ENCODE measurements around the gene SEC14L3. TPM values are rescaled to one million over a fixed set of nuclear protein-coding genes. Genes with fewer than 3 reads are reported as not detected.

SEC14L3 gene
- total RNA-seq, 1 donor from 2014 or later, result not detected

- Histone ChIP-seq H3K4me3 (peak overlapping the region; percentile 56 to 76), H3K27ac (peak overlapping the region; percentile 94), H3K9me3 (no peaks in the 10 kb centered on the region), H3K4me1 (peaks cover 42% of the 10 kb centered on the region), H3K27me3 (no peaks in the 10 kb centered on the region), H3K36me3 (peaks cover 0 to 27% of the 10 kb centered on the region in 2 donors)
- TF ChIP-seq POLR2A (IDR thresholded peaks at IDR 0.05), result peak in 1 of 2 donors; percentile 16
- TF ChIP-seq, protein P1, sequence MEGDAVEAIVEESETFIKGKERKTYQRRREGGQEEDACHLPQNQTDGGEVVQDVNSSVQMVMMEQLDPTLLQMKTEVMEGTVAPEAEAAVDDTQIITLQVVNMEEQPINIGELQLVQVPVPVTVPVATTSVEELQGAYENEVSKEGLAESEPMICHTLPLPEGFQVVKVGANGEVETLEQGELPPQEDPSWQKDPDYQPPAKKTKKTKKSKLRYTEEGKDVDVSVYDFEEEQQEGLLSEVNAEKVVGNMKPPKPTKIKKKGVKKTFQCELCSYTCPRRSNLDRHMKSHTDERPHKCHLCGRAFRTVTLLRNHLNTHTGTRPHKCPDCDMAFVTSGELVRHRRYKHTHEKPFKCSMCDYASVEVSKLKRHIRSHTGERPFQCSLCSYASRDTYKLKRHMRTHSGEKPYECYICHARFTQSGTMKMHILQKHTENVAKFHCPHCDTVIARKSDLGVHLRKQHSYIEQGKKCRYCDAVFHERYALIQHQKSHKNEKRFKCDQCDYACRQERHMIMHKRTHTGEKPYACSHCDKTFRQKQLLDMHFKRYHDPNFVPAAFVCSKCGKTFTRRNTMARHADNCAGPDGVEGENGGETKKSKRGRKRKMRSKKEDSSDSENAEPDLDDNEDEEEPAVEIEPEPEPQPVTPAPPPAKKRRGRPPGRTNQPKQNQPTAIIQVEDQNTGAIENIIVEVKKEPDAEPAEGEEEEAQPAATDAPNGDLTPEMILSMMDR (IDR thresholded peaks at IDR 0.05), result no peak
- no peak for TF ChIP-seq POLR2AphosphoS5 (IDR thresholded peaks at IDR 0.05; ENCODE audit: insufficient read depth in 1 of 2, low read depth in 1 of 2)
- intact Hi-C loops (cut with DNase I), result no loop called here
- peak in 1 of 2 donors; percentile 96 for DNase-seq (ENCODE audit: extremely low spot score in 2 of 2)
Measured at GRCh38 chr22:30422481-30423300, 49.1 kb downstream of the SEC14L3 start.

DNA sequence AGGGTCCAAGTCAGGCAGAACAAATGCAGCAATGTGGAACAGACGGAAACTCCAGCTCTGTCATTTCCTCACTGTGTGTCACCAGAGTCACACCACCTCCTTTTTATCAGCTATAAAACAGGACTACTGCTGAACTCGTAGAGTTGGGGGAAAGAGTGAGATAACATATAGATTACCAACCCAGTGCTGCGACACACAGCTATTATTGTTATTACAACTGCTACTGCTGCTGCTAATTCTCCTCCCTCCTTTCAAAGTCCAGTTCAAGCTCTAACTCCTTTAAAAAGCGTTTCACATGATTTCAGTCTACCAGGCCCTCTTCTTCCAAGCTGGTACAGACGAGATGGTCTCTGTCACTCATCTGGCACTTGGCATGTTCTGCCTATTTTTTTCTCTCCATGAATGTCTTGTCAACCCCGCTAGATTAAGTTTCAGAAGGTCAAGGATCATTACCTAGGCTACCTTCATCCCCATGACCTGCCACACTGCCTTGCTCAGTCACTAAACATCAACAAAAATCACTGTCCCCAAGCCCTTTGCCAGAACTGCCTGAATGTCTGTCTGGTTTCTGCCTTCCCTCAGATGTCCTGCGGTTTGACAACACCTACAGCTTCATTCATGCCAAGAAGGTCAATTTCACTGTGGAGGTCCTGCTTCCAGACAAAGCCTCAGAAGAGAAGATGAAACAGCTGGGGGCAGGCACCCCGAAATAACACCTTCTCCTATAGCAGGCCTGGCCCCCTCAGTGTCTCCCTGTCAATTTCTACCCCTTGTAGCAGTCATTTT is 49.9 kb downstream of the SEC14L3 start:
- Histone ChIP-seq H3K9me3 (no peaks in the 10 kb centered on the region), H3K27me3 (no peaks in the 10 kb centered on the region), H3K4me1 (peaks cover 42% of the 10 kb centered on the region), H3K4me3 (peak overlapping the region in 1 of 2 donors; percentile 56), H3K36me3 (peaks cover 0 to 34% of the 10 kb centered on the region in 2 donors), H3K27ac (peak overlapping the region; percentile 94)
- intact Hi-C loops (cut with DNase I), result no loop called here
- TF ChIP-seq POLR2AphosphoS5 (IDR thresholded peaks at IDR 0.05; ENCODE audit: insufficient read depth in 1 of 2, low read depth in 1 of 2) (no peak), POLR2A (IDR thresholded peaks at IDR 0.05) (no peak)
- TF ChIP-seq, protein P1 (IDR thresholded peaks at IDR 0.05), result no peak
- DNase-seq (ENCODE audit: extremely low spot score in 2 of 2), result no peak

GRCh38 chr22:30420347-30421125 is 51.3 kb downstream of the SEC14L3 start:
- no peak for TF ChIP-seq POLR2AphosphoS5 (IDR thresholded peaks at IDR 0.05; ENCODE audit: insufficient read depth in 1 of 2, low read depth in 1 of 2)
- no peak for TF ChIP-seq POLR2A (IDR thresholded peaks at IDR 0.05)
- TF ChIP-seq, protein P1 (IDR thresholded peaks at IDR 0.05), result no peak
- Histone ChIP-seq H3K4me3 (no peak overlapping the region), H3K4me1 (peaks cover 32% of the 10 kb centered on the region), H3K9me3 (no peaks in the 10 kb centered on the region), H3K27ac (no peak overlapping the region), H3K36me3 (peaks cover 0 to 44% of the 10 kb centered on the region in 2 donors), H3K27me3 (no peaks in the 10 kb centered on the region)
- intact Hi-C loops (cut with DNase I), result no loop called here
- no peak for DNase-seq (ENCODE audit: extremely low spot score in 2 of 2)

DNA sequence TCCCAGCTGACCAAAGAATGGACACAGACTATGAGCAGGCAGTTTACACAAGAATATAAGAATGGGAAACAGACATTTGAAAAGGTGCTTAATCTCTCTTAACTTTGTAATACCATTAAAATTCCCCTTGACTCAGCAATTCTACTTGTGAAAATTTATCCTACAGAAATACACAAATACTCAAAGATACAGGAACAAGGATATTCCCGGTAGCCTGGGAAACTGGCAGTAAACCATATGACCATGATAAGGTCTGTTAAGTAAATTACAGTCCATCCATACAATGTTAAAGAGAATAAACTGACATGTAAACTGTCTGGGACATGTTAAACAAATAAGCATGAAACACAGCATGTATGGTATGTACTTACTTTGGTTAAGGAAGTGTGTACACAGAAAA is 55.0 kb downstream of the SEC14L3 start:
- no peak overlapping the region for H3K27ac ChIP-seq
- no peak for DNase-seq (ENCODE audit: extremely low spot score in 2 of 2)
- intact Hi-C loops (cut with DNase I), result no loop called here

More for the DNA sequence above, 55.0 kb downstream of the SEC14L3 start:
- Histone ChIP-seq H3K9me3 (no peaks in the 10 kb centered on the region), H3K4me1 (peaks cover 5% of the 10 kb centered on the region), H3K27me3 (no peaks in the 10 kb centered on the region), H3K4me3 (no peak overlapping the region), H3K36me3 (peaks cover 0 to 57% of the 10 kb centered on the region in 2 donors)
- TF ChIP-seq POLR2A (IDR thresholded peaks at IDR 0.05), result no peak
- TF ChIP-seq, protein P1 (IDR thresholded peaks at IDR 0.05), result no peak
- no peak for TF ChIP-seq POLR2AphosphoS5 (IDR thresholded peaks at IDR 0.05; ENCODE audit: insufficient read depth in 1 of 2, low read depth in 1 of 2)
